HG03175 (cell line): ENCODE data around the gene PCDHGA7.
"Not testable (repeated sequence)": the region's sequence is repeated elsewhere in the genome, so short reads cannot be mapped to it uniquely, and the experiment has no call there.

ENCODE experiments used
- ATAC-seq: cut with Tn5 transposase; IDR thresholded peaks from one replicate; pipeline ENCODE4 v1.9.1; 2021; ENCODE audit warnings: mild to moderate bottlenecking, moderate library complexity; ENCODE audit not compliant: unreplicated experiment

The PCDHGA7 gene

DNA sequence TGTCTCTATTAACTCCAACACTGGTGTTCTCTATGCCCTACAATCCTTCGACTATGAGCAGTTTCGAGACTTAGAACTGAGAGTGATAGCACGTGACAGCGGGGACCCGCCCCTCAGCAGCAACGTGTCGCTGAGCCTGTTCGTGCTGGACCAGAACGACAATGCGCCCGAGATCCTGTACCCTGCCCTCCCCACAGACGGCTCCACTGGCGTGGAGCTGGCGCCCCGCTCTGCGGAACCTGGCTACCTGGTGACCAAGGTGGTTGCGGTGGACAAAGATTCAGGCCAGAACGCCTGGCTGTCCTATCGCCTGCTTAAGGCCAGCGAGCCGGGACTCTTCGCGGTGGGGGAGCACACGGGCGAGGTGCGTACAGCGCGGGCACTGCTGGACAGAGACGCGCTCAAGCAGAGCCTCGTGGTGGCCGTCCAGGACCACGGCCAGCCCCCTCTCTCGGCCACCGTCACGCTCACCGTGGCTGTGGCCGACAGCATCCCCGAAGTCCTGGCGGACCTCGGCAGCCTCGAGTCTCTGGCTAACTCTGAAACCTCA lies 40.3 kb downstream of the PCDHGA7 start:
- ATAC-seq, result no peak

DNA sequence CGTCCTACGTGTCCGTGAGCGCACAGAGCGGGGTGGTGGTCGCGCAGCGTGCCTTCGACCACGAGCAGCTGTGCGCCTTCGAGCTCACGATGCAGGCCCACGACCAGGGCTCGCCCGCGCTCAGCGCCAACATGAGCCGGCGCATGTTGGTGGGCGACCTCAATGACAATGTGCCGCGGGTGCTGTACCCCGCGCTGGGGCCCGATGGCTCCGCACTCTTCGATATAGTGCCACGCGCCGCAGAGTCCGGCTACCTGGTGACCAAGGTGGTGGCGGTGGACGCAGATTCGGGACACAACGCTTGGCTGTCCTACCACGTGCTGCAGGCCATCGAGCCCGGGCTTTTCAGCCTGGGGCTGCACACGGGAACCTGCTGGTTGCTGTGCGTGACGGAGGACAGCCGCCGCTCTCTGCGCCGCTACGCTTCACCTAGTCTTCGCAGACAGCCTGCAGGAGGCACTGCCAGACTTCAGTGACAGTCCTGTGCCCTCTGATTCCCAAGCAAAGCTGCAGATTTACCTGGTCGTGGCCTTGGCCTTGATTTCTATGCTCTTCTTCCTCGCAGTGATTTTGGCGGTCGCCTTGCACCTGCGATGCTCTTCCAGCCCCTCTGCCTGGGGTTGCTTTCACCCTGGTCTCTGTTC lies 45.4 kb downstream of the PCDHGA7 start:
- no peak for ATAC-seq

DNA sequence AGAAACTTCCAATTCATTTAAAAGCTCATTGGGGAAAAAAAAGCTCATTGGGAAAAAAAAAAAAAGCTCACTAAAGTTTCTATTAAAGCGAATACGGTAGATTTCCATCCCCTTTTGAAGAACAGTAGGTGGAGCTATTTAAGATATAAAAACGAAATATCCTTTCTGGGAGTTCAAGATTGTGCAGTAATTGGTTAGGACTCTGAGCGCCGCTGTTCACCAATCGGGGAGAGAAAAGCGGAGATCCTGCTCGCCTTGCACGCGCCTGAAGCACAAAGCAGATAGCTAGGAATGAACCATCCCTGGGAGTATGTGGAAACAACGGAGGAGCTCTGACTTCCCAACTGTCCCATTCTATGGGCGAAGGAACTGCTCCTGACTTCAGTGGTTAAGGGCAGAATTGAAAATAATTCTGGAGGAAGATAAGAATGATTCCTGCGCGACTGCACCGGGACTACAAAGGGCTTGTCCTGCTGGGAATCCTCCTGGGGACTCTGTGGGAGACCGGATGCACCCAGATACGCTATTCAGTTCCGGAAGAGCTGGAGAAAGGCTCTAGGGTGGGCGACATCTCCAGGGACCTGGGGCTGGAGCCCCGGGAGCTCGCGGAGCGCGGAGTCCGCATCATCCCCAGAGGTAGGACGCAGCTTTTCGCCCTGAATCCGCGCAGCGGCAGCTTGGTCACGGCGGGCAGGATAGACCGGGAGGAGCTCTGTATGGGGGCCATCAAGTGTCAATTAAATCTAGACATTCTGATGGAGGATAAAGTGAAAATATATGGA lies 48.0 kb downstream of the PCDHGA7 start, which contains the start of gene PCDHGA12:
Gene PCDHGA12 (plus strand): TSS at position 176 of the 782 bp plus-strand sequence. CDS start 253 bp downstream, at position 429.
- peak; percentile 92 for ATAC-seq

DNA sequence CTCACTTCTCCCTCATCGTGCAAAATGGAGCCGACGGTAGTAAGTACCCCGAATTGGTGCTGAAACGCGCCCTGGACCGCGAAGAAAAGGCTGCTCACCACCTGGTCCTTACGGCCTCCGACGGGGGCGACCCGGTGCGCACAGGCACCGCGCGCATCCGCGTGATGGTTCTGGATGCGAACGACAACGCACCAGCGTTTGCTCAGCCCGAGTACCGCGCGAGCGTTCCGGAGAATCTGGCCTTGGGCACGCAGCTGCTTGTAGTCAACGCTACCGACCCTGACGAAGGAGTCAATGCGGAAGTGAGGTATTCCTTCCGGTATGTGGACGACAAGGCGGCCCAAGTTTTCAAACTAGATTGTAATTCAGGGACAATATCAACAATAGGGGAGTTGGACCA lies 48.7 kb downstream of the PCDHGA7 start:
- ATAC-seq, result no peak

DNA sequence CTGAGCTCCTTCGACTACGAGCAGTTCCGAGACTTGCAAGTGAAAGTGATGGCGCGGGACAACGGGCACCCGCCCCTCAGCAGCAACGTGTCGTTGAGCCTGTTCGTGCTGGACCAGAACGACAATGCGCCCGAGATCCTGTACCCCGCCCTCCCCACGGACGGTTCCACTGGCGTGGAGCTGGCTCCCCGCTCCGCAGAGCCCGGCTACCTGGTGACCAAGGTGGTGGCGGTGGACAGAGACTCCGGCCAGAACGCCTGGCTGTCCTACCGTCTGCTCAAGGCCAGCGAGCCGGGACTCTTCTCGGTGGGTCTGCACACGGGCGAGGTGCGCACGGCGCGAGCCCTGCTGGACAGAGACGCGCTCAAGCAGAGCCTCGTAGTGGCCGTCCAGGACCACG lies 49.8 kb downstream of the PCDHGA7 start:
- ATAC-seq, result not testable (repeated sequence)

DNA sequence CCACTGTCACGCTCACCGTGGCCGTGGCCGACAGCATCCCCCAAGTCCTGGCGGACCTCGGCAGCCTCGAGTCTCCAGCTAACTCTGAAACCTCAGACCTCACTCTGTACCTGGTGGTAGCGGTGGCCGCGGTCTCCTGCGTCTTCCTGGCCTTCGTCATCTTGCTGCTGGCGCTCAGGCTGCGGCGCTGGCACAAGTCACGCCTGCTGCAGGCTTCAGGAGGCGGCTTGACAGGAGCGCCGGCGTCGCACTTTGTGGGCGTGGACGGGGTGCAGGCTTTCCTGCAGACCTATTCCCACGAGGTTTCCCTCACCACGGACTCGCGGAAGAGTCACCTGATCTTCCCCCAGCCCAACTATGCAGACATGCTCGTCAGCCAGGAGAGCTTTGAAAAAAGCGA lies 50.2 kb downstream of the PCDHGA7 start:
- ATAC-seq, result not testable (repeated sequence)

DNA sequence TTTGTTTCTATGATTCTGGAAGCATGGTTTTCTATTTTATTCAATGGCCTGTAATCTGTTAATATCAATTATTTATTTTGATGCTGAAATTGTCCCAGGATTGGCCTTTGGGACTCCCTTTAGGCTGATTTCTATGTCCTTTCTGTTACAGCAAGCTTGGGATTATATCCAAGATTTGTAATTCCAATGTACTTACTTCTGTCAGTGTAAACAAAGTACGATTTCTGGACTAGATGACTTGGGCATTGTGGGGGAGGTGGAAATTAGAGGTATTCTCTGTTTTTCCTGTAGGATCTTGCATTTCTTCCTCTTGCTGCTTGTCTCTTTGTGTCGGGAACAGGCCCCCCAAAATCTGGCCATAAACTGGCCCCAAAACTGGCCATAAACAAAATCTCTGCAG lies 51.5 kb downstream of the PCDHGA7 start:
- no peak for ATAC-seq
